ENCODE data around the gene CENPA. TPM values are rescaled to one million over a fixed set of nuclear protein-coding genes. Genes with fewer than 3 reads are reported as not detected.

Gene CENPA
- total RNA-seq, 3 donors from 2014 or later (not counting 1 experiment from before 2014, with no cell fraction given), result 0.38 to 0.52 (median 0.50) TPM

DNA sequence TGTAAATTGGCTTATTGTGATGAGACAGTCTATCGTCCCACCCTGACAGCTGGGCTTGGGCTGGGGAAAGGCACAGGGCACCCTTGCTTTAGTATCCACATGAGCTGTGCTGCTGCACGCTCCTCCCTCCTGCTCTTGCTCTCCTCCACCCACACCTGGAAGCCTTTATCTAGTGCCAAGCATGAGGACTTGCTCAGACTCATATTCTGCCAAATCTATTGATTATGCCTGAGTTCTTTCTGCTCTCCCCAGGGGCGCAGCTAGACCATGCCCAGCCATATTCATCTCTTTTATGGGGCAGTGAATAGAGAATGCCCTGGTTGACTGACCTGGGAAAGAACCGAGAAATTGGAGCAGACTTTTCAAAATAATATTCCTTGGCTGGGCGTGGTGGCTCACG, 33.1 kb downstream of the CENPA start:
- no peaks in the 10 kb centered on the region for H3K36me3 Mint-ChIP-seq
- no peak overlapping the region for H3K27ac Mint-ChIP-seq
- Histone ChIP-seq H3K4me3 (ENCODE audit: low read length) (no peak overlapping the region), H3K27me3 (ENCODE audit: control insufficient read depth, insufficient read depth, low read length) (no peaks in the 10 kb centered on the region), H3K9me3 (ENCODE audit: control insufficient read depth, insufficient read depth, low read length) (no peaks in the 10 kb centered on the region), H3K36me3 (ENCODE audit: control insufficient read depth, insufficient read depth, low read length) (no peaks in the 10 kb centered on the region), H3K4me1 (ENCODE audit: control insufficient read depth, insufficient read depth, low read length) (no peaks in the 10 kb centered on the region), H3K27ac (ENCODE audit: low read length) (no peak overlapping the region)
- TF ChIP-seq, protein P1, sequence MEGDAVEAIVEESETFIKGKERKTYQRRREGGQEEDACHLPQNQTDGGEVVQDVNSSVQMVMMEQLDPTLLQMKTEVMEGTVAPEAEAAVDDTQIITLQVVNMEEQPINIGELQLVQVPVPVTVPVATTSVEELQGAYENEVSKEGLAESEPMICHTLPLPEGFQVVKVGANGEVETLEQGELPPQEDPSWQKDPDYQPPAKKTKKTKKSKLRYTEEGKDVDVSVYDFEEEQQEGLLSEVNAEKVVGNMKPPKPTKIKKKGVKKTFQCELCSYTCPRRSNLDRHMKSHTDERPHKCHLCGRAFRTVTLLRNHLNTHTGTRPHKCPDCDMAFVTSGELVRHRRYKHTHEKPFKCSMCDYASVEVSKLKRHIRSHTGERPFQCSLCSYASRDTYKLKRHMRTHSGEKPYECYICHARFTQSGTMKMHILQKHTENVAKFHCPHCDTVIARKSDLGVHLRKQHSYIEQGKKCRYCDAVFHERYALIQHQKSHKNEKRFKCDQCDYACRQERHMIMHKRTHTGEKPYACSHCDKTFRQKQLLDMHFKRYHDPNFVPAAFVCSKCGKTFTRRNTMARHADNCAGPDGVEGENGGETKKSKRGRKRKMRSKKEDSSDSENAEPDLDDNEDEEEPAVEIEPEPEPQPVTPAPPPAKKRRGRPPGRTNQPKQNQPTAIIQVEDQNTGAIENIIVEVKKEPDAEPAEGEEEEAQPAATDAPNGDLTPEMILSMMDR (IDR thresholded peaks at IDR 0.05), result no peak
- DNase-seq, result no peak
- WGBS (ENCODE audit: insufficient coverage), result 84% methylated on average over 6 of the region's 6 CpGs
- H3K9me3 Mint-ChIP-seq, result no peaks in the 10 kb centered on the region
- ATAC-seq, result no peak
- peaks cover 14 to 38% of the 10 kb centered on the region in 2 donors for H3K27me3 Mint-ChIP-seq (ENCODE audit: low read depth in 2 of 2)
- intact Hi-C loops (cut with micrococcal nuclease), result no loop called here
- no peak overlapping the region for H3K4me3 Mint-ChIP-seq
- H3K4me1 Mint-ChIP-seq, result no peaks in the 10 kb centered on the region

DNA sequence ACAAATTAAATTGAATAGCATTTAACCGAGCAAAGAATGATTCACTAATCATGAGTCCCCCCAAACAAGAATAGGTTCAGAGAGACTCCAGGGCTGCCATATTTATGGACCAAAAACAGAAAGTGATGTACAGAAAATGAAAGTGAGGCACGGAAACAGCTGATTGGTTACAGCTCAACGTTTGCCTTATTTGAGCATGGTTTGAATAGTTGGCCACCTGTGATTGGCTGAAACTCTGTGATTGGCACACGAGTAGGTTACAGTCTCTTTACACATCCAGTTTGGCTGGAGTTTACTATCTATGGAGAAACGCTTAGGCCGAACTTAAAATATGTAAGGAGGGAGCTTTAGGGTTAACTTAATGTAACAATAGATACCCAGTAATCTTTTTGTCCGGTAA, 35.1 kb downstream of the CENPA start:
- Histone ChIP-seq H3K9me3 (ENCODE audit: control insufficient read depth, insufficient read depth, low read length) (no peaks in the 10 kb centered on the region), H3K4me3 (ENCODE audit: low read length) (no peak overlapping the region), H3K27me3 (ENCODE audit: control insufficient read depth, insufficient read depth, low read length) (no peaks in the 10 kb centered on the region), H3K4me1 (ENCODE audit: control insufficient read depth, insufficient read depth, low read length) (no peaks in the 10 kb centered on the region), H3K27ac (ENCODE audit: low read length) (no peak overlapping the region), H3K36me3 (ENCODE audit: control insufficient read depth, insufficient read depth, low read length) (no peaks in the 10 kb centered on the region)
- no peaks in the 10 kb centered on the region for H3K4me1 Mint-ChIP-seq
- no peaks in the 10 kb centered on the region for H3K9me3 Mint-ChIP-seq
- DNase-seq (no peak), ATAC-seq (no peak)
- no peaks in the 10 kb centered on the region for H3K36me3 Mint-ChIP-seq
- peaks cover 10 to 38% of the 10 kb centered on the region in 2 donors for H3K27me3 Mint-ChIP-seq (ENCODE audit: low read depth in 2 of 2)
- no peak overlapping the region for H3K27ac Mint-ChIP-seq
- WGBS (ENCODE audit: insufficient coverage), result 85% methylated on average over 3 of the region's 7 CpGs
- intact Hi-C loops (cut with micrococcal nuclease), result no loop called here
- H3K4me3 Mint-ChIP-seq, result no peak overlapping the region
- TF ChIP-seq, protein P1 (IDR thresholded peaks at IDR 0.05), result no peak

DNA sequence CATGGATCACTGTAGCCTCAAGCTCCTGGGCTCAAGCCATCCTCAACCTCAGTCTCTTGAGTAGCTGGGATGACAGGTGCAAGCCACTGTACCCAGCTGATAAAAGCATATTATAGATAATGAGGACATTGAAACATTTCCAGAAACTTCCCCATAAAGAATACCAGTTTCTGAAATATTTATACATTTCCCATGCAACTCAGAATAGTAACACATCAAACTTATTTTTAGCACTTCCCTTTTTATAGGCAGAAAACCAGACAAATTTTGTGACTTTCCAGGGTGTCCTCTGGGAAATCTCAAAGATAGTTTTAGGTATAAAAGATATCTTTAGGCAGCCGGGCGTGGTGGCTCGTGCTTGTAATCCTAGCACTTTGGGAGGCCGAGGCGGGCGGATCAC, 37.0 kb downstream of the CENPA start:
- H3K36me3 ChIP-seq (ENCODE audit: control insufficient read depth, insufficient read depth, low read length), result no peaks in the 10 kb centered on the region
- intact Hi-C loops (cut with micrococcal nuclease), result no loop called here
- H3K27me3 Mint-ChIP-seq (ENCODE audit: low read depth in 2 of 2), result peaks cover 2 to 27% of the 10 kb centered on the region in 2 donors
- H3K27ac ChIP-seq (ENCODE audit: low read length), result no peak overlapping the region
- H3K36me3 Mint-ChIP-seq, result no peaks in the 10 kb centered on the region
- no peak overlapping the region for H3K27ac Mint-ChIP-seq
- no peaks in the 10 kb centered on the region for H3K9me3 ChIP-seq (ENCODE audit: control insufficient read depth, insufficient read depth, low read length)
- DNase-seq, result no peak
- ATAC-seq, result no peak
- H3K4me3 ChIP-seq (ENCODE audit: low read length), result no peak overlapping the region
- no peaks in the 10 kb centered on the region for H3K27me3 ChIP-seq (ENCODE audit: control insufficient read depth, insufficient read depth, low read length)
- no peak overlapping the region for H3K4me3 Mint-ChIP-seq
- TF ChIP-seq, protein P1 (IDR thresholded peaks at IDR 0.05), result no peak
- WGBS (ENCODE audit: insufficient coverage), result 67% methylated on average over 6 of the region's 6 CpGs
- no peaks in the 10 kb centered on the region for H3K4me1 Mint-ChIP-seq
- H3K9me3 Mint-ChIP-seq, result no peaks in the 10 kb centered on the region
- no peaks in the 10 kb centered on the region for H3K4me1 ChIP-seq (ENCODE audit: control insufficient read depth, insufficient read depth, low read length)

DNA sequence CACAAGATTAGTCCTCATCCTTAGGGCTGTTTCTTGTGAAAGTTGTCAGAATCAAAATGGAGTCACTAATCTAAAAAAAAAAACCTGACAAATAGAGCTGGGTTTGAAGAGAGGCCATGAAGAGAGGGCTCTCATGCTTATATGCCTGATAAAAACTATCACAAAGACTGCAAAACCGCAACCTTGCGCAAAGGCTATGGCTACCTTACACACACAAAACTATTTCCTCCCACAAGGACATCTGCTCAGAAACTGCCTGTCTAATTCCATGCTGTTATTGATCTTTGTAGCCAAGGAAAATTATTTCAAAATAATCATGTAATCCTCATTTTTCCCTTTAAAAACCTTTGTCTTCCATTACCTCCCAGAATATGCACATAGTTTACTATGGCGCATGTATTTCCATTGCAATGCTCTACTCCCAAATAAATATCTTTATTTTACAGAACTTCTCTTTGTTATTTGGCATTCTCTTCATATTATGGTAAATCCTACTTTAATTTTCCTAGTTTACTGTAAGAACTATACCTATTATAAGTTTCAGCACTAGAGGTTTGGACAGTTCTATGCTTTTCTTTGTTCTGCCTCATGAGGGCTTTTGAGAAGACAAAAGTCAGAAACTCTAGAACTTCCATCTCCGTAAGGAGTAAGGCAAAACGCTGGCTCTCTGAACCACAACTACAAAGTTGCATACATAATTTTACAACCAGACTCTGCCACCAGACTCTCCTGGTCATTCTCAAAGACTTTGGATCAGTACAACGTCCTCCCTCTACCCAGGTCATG, 52.5 kb downstream of the CENPA start:
- intact Hi-C loops (cut with micrococcal nuclease), result no loop called here
- DNase-seq, result peak in 1 of 2 donors; percentile 15
- no peak for ATAC-seq
- H3K9me3 ChIP-seq (ENCODE audit: control insufficient read depth, insufficient read depth, low read length), result no peaks in the 10 kb centered on the region
- H3K27me3 Mint-ChIP-seq (ENCODE audit: low read depth in 2 of 2), result peaks cover 13 to 42% of the 10 kb centered on the region in 2 donors
- no peaks in the 10 kb centered on the region for H3K4me1 ChIP-seq (ENCODE audit: control insufficient read depth, insufficient read depth, low read length)
- no peak overlapping the region for H3K27ac ChIP-seq (ENCODE audit: low read length)
- H3K36me3 Mint-ChIP-seq, result no peaks in the 10 kb centered on the region
- H3K27ac Mint-ChIP-seq, result no peak overlapping the region
- no peaks in the 10 kb centered on the region for H3K36me3 ChIP-seq (ENCODE audit: control insufficient read depth, insufficient read depth, low read length)
- TF ChIP-seq, protein P1 (IDR thresholded peaks at IDR 0.05), result no peak
- no peak overlapping the region for H3K4me3 ChIP-seq (ENCODE audit: low read length)
- no peaks in the 10 kb centered on the region for H3K9me3 Mint-ChIP-seq
- H3K27me3 ChIP-seq (ENCODE audit: control insufficient read depth, insufficient read depth, low read length), result peaks cover 5% of the 10 kb centered on the region
- 55% methylated on average over 6 of the region's 6 CpGs for WGBS (ENCODE audit: insufficient coverage)
- H3K4me1 Mint-ChIP-seq, result no peaks in the 10 kb centered on the region
- no peak overlapping the region for H3K4me3 Mint-ChIP-seq
